ENCODE data around the gene ITM2B. TPM values are rescaled to one million over a fixed set of nuclear protein-coding genes. Genes with fewer than 3 reads are reported as not detected.
A peak's percentile ranks its signal among the peaks of the same experiment; 100 is the strongest.

ITM2B gene
- total and polyA plus RNA-seq, 10 of the 15 experiments (the other 5 are each of a cell fraction or from before 2014, with no cell fraction given): 2.5 to 18.1 (median 4.9) TPM

- TF ChIP-seq ZNF217 (IDR thresholded peaks at IDR 0.05): no peak
- TF ChIP-seq EGR1 (IDR thresholded peaks at IDR 0.05; ENCODE audit: borderline replicate concordance in 1 of 2, low read depth in 2 of 2, low read length in 2 of 2): no peak
- Histone ChIP-seq H3K27me3 (replicated peaks in 1 of 2; ENCODE audit: control insufficient read depth in 2 of 2, insufficient read depth in 2 of 2, low read length in 1 of 2) (peaks cover 0 to 2% of the 10 kb centered on the region in 2 experiments; a peak in 2 of 4 replicates), H3K9me3 (replicated peaks; ENCODE audit: control insufficient read depth, insufficient read depth, low read length) (no peaks in the 10 kb centered on the region), H2AFZ (ENCODE audit: control insufficient read depth, low read depth, low read length) (no peak overlapping the region), H3K79me2 (ENCODE audit: control insufficient read depth, insufficient read depth, low read length) (no peaks in the 10 kb centered on the region), H3K36me3 (ENCODE audit: control insufficient read depth in 2 of 2, insufficient read depth in 2 of 2, low read length in 1 of 2) (no peaks in the 10 kb centered on the region), H3K9ac (ENCODE audit: control insufficient read depth, insufficient read depth, low read length) (no peak overlapping the region), H3K4me2 (ENCODE audit: control insufficient read depth, insufficient read depth) (no peak overlapping the region), H3K4me3 (no peak overlapping the region), H3K4me1 (ENCODE audit: control insufficient read depth, insufficient read depth, low read length) (peaks cover 7% of the 10 kb centered on the region), H4K20me1 (ENCODE audit: control insufficient read depth, insufficient read depth) (no peaks in the 10 kb centered on the region), H3K27ac (ENCODE audit: control insufficient read depth, insufficient read depth) (no peak overlapping the region)
- FAIRE-seq (no peak), ATAC-seq (no peak), DNase-seq (ENCODE audit: low read depth, low spot score) (no peak)
- POLR2A ChIA-PET: no interaction called here
- intact Hi-C loops (cut with micrococcal nuclease; ENCODE audit: unreplicated experiment): no loop called here
- RAD21 ChIA-PET (ENCODE audit: unreplicated experiment): no interaction called here
- SMC1A ChIA-PET (ENCODE audit: uncharacterized antibody, unreplicated experiment): no interaction called here
- CTCF ChIA-PET: interaction anchor here (0.7 to 0.9 kb wide), 2 partner anchors 315 to 505 kb away, joined by 3 read pairs; no protein-coding TSS in a partner anchor
- BruUV-seq (replicated peaks): no TSS peak
- WGBS (ENCODE audit: insufficient coverage, insufficient replicate concordance, low lambda C conversion rate, missing lambda C conversion rate): 42% methylated on average over 2 of the region's 2 CpGs
- in situ Hi-C loops (cut with MboI): no loop called here
Observed at GRCh38 chr13:48264058-48264457, 31.1 kb downstream of the ITM2B start.

GRCh38 chr13:48265217-48265815 lies 32.3 kb downstream of the ITM2B start:
- peak; percentile 76 for FAIRE-seq
- peak; percentile 42; the same call in 1 of the 2 replicates for TF ChIP-seq RUNX3 (IDR thresholded peaks at IDR 0.05; ENCODE audit: low read length)
- peak; percentile 55 to 57; a peak in 2 of 4 replicates for TF ChIP-seq IKZF2 (IDR thresholded peaks at IDR 0.05)
- peak; percentile 70; the same call in 1 of the 2 replicates for TF ChIP-seq PAX5 (IDR thresholded peaks at IDR 0.05; ENCODE audit: borderline replicate concordance, low read depth, low read length)
- no peak for TF ChIP-seq HDGF (IDR thresholded peaks at IDR 0.05)
- TF ChIP-seq CHD2 (IDR thresholded peaks at IDR 0.05; ENCODE audit: borderline replicate concordance, low read depth, low read length): no peak
- TF ChIP-seq RCOR1 (conservative IDR thresholded peaks at IDR 0.05; ENCODE audit: low read depth, low read length): no peak
- TF ChIP-seq KAT2A (conservative IDR thresholded peaks at IDR 0.05; ENCODE audit: control insufficient read depth, low read depth, low read length): no peak
- no peak for TF ChIP-seq REST (IDR thresholded peaks at IDR 0.05; ENCODE audit: low read depth, low read length)
- no peak for TF ChIP-seq NFXL1 (IDR thresholded peaks at IDR 0.05; ENCODE audit: borderline replicate concordance)
- TF ChIP-seq IKZF1 (conservative IDR thresholded peaks at IDR 0.05): peak; percentile 63
- no peak for TF ChIP-seq PKNOX1 (IDR thresholded peaks at IDR 0.05)

More at GRCh38 chr13:48265217-48265815, 32.3 kb downstream of the ITM2B start:
- H4K20me1 ChIP-seq (ENCODE audit: control insufficient read depth, insufficient read depth): no peaks in the 10 kb centered on the region
- H3K4me2 ChIP-seq (ENCODE audit: control insufficient read depth, insufficient read depth): peak overlapping the region; percentile 66; the same call in 1 of the 2 replicates
- in situ Hi-C loops (cut with MboI) (no loop called here), intact Hi-C loops (cut with micrococcal nuclease; ENCODE audit: unreplicated experiment) (no loop called here)
- no peak overlapping the region for H3K27ac ChIP-seq (ENCODE audit: control insufficient read depth, insufficient read depth)
- SMC1A ChIA-PET (ENCODE audit: uncharacterized antibody, unreplicated experiment): interaction anchor here (0.9 to 2.2 kb wide), 4 partner anchors 16 to 30 kb away, joined by 4 to 6 read pairs (median 6); no protein-coding TSS in a partner anchor
- 13% methylated on average over 8 of the region's 8 CpGs for WGBS (ENCODE audit: insufficient coverage, insufficient replicate concordance, low lambda C conversion rate, missing lambda C conversion rate)
- peaks cover 7% of the 10 kb centered on the region for H3K4me1 ChIP-seq (ENCODE audit: control insufficient read depth, insufficient read depth, low read length)
- DNase-seq (ENCODE audit: low read depth, low spot score) (peak; percentile 27), ATAC-seq (peak; percentile 67)
- H2AFZ ChIP-seq (ENCODE audit: control insufficient read depth, low read depth, low read length): no peak overlapping the region
- no peaks in the 10 kb centered on the region for H3K9me3 ChIP-seq (replicated peaks; ENCODE audit: control insufficient read depth, insufficient read depth, low read length)
- POLR2A ChIA-PET: no interaction called here
- peaks cover 3 to 4% of the 10 kb centered on the region in 2 experiments; a peak in 2 of 4 replicates for H3K27me3 ChIP-seq (replicated peaks in 1 of 2; ENCODE audit: control insufficient read depth in 2 of 2, insufficient read depth in 2 of 2, low read length in 1 of 2)
- no peak overlapping the region for H3K4me3 ChIP-seq
- BruUV-seq (replicated peaks): no TSS peak
- H3K9ac ChIP-seq (ENCODE audit: control insufficient read depth, insufficient read depth, low read length): no peak overlapping the region
- RAD21 ChIA-PET (ENCODE audit: unreplicated experiment): interaction anchor here (1.3 kb wide), 1 partner anchor 314 kb away, joined by 3 read pairs; no protein-coding TSS in a partner anchor
- no peaks in the 10 kb centered on the region for H3K79me2 ChIP-seq (ENCODE audit: control insufficient read depth, insufficient read depth, low read length)
- CTCF ChIA-PET: interaction anchor here (0.9 to 2.0 kb wide), 3 partner anchors 14 to 504 kb away, joined by 3 to 8 read pairs (median 4); no protein-coding TSS in a partner anchor
- no peaks in the 10 kb centered on the region for H3K36me3 ChIP-seq (ENCODE audit: control insufficient read depth in 2 of 2, insufficient read depth in 2 of 2, low read length in 1 of 2)

Data from GM12878 (cell line).